Parathyroid adenoma (tissue), 2 donors: Measurements from ENCODE around the gene TSPAN7.
A peak's percentile ranks its signal among the peaks of the same experiment; 100 is the strongest.

Source experiments
- H2AFZ ChIP-seq: fragments of 300-600 bp; sonication (generic); one replicate; pipeline ENCODE4 v1.7.0; 2017; ENCODE audit warnings: antibody characterized with exemption, mild to moderate bottlenecking
- H3K27ac ChIP-seq: fragments of 300-600 bp; sonication (generic); one replicate; pipeline ENCODE4 v1.7.0; 2017
- H3K27me3 ChIP-seq: fragments of 300-600 bp; sonication (generic); one replicate; pipeline ENCODE4 v1.7.0; 2017; ENCODE audit warnings: low read length; ENCODE audit not compliant: control insufficient read depth, insufficient read depth
- H3K36me3 ChIP-seq: fragments of 300-600 bp; sonication (generic); one replicate; pipeline ENCODE4 v1.7.0; 2017; ENCODE audit warnings: low read length; ENCODE audit not compliant: control insufficient read depth, insufficient read depth
- H3K4me1 ChIP-seq: fragments of 300-600 bp; sonication (generic); one replicate; pipeline ENCODE4 v1.7.0; 2017; ENCODE audit warnings: control low read depth
- H3K4me2 ChIP-seq: fragments of 300-600 bp; sonication (generic); one replicate; pipeline ENCODE4 v1.7.0; 2017; ENCODE audit warnings: low read length
- H3K4me3 ChIP-seq: fragments of 300-600 bp; sonication (generic); one replicate; pipeline ENCODE4 v1.7.0; 2017; ENCODE audit warnings: low read depth, low read length
- H3K79me2 ChIP-seq: fragments of 300-600 bp; sonication (generic); one replicate; pipeline ENCODE4 v1.7.0; 2017; ENCODE audit warnings: control low read depth
- H3K9ac ChIP-seq: fragments of 300-600 bp; sonication (generic); one replicate; pipeline ENCODE4 v1.7.0; 2017; ENCODE audit warnings: mild to moderate bottlenecking
- H3K9me3 ChIP-seq: fragments of 300-600 bp; sonication (generic); one replicate; pipeline ENCODE4 v1.7.0; 2017; ENCODE audit warnings: low read length; ENCODE audit not compliant: control insufficient read depth
- CTCF ChIP-seq: fragments of 300-600 bp; sonication (generic); IDR thresholded peaks from one replicate; pipeline ENCODE4 v1.7.0; 2017; ENCODE audit warnings: antibody characterized with exemption, mild to moderate bottlenecking
- donor health status: primary hyperparathyroidism.

The TSPAN7 gene

GRCh38 chrX:38662640-38663039 is 101.3 kb downstream of the TSPAN7 start:
- Histone ChIP-seq H3K36me3 (no peaks in the 10 kb centered on the region), H3K27ac (no peak overlapping the region), H2AFZ (no peak overlapping the region), H3K9me3 (no peaks in the 10 kb centered on the region), H3K4me1 (no peaks in the 10 kb centered on the region), H3K27me3 (no peaks in the 10 kb centered on the region), H3K79me2 (no peaks in the 10 kb centered on the region), H3K4me3 (no peak overlapping the region), H3K9ac (no peak overlapping the region), H3K4me2 (no peak overlapping the region)
- TF ChIP-seq CTCF, result no peak

- Histone ChIP-seq H2AFZ (no peak overlapping the region), H3K27ac (no peak overlapping the region), H3K79me2 (no peaks in the 10 kb centered on the region), H3K4me2 (no peak overlapping the region), H3K27me3 (no peaks in the 10 kb centered on the region), H3K4me3 (no peak overlapping the region), H3K9me3 (no peaks in the 10 kb centered on the region), H3K36me3 (no peaks in the 10 kb centered on the region), H3K9ac (no peak overlapping the region), H3K4me1 (no peaks in the 10 kb centered on the region)
- TF ChIP-seq CTCF, result no peak
Observed at GRCh38 chrX:38664285-38664684, 102.9 kb downstream of the TSPAN7 start.

- H3K9me3 ChIP-seq, result no peaks in the 10 kb centered on the region
- no peak for TF ChIP-seq CTCF
- no peaks in the 10 kb centered on the region for H3K4me1 ChIP-seq
- H3K27ac ChIP-seq, result no peak overlapping the region
- H3K4me3 ChIP-seq, result no peak overlapping the region
- no peaks in the 10 kb centered on the region for H3K79me2 ChIP-seq
- no peaks in the 10 kb centered on the region for H3K36me3 ChIP-seq
- no peak overlapping the region for H3K4me2 ChIP-seq
- H3K27me3 ChIP-seq, result no peaks in the 10 kb centered on the region
- H2AFZ ChIP-seq, result no peak overlapping the region
- no peak overlapping the region for H3K9ac ChIP-seq
Observed at GRCh38 chrX:38666909-38667308, 105.6 kb downstream of the TSPAN7 start.

- Histone ChIP-seq H3K9ac (no peak overlapping the region), H3K4me1 (no peaks in the 10 kb centered on the region), H3K27me3 (no peaks in the 10 kb centered on the region), H2AFZ (no peak overlapping the region), H3K4me3 (no peak overlapping the region), H3K36me3 (no peaks in the 10 kb centered on the region), H3K9me3 (no peaks in the 10 kb centered on the region), H3K27ac (no peak overlapping the region), H3K79me2 (no peaks in the 10 kb centered on the region), H3K4me2 (no peak overlapping the region)
- TF ChIP-seq CTCF, result no peak
Observed at GRCh38 chrX:38668771-38669170, 107.4 kb downstream of the TSPAN7 start.

GRCh38 chrX:38669428-38669827 is 108.1 kb downstream of the TSPAN7 start:
- H3K27ac ChIP-seq, result no peak overlapping the region
- no peaks in the 10 kb centered on the region for H3K4me1 ChIP-seq
- H3K4me2 ChIP-seq, result peak overlapping the region; percentile 44
- TF ChIP-seq CTCF, result no peak
- H3K9ac ChIP-seq, result no peak overlapping the region
- no peaks in the 10 kb centered on the region for H3K9me3 ChIP-seq
- no peak overlapping the region for H2AFZ ChIP-seq
- H3K4me3 ChIP-seq, result no peak overlapping the region
- no peaks in the 10 kb centered on the region for H3K79me2 ChIP-seq
- H3K27me3 ChIP-seq, result no peaks in the 10 kb centered on the region
- no peaks in the 10 kb centered on the region for H3K36me3 ChIP-seq
